Kidney epithelial cell (primary cell): ENCODE results near the gene CTTNBP2. TPM values are rescaled to one million over a fixed set of nuclear protein-coding genes. Genes with fewer than 3 reads are reported as not detected.

Experiments used
- DNase-seq: peaks from one replicate; pipeline ENCODE4 v3.0.0-alpha.2; 2010; ENCODE audit warnings: low read depth
- H3K27me3 ChIP-seq: 2 replicates; pipeline ENCODE4 v1.6.0; 2011; ENCODE audit warnings: low read length; ENCODE audit not compliant: control insufficient read depth, insufficient read depth
- H3K36me3 ChIP-seq: 2 replicates; pipeline ENCODE4 v1.5.1; 2011; ENCODE audit warnings: low read length; ENCODE audit not compliant: control insufficient read depth, insufficient read depth
- H3K4me3 ChIP-seq: 2 replicates; pipeline ENCODE4 v1.5.1; 2011; ENCODE audit warnings: low read depth, mild to moderate bottlenecking, control low read depth, low read length
- total RNA-seq: library from RNA; depleted of rRNA; stranded (reverse); fragments of >200 nt; gene quantifications from 2 replicates; pipeline ENCODE4 v1.2.3, GENCODE V29; 2015
- TF ChIP-seq, protein P1 (sequence below): IDR thresholded peaks from 2 replicates; pipeline ENCODE4 v1.5.1; 2011; ENCODE audit warnings: mild to moderate bottlenecking, moderate library complexity, low read length, control low read depth, inconsistent platforms; ENCODE audit not compliant: insufficient read depth, poor library complexity, severe bottlenecking

The CTTNBP2 gene
- total RNA-seq, 1 donor from 2014 or later: 5.3 TPM

GRCh38 chr7:117730390-117730789 is 142.9 kb downstream of the CTTNBP2 start:
- Histone ChIP-seq H3K27me3 (no peaks in the 10 kb centered on the region), H3K4me3 (no peak overlapping the region), H3K36me3 (no peaks in the 10 kb centered on the region)
- TF ChIP-seq, protein P1, sequence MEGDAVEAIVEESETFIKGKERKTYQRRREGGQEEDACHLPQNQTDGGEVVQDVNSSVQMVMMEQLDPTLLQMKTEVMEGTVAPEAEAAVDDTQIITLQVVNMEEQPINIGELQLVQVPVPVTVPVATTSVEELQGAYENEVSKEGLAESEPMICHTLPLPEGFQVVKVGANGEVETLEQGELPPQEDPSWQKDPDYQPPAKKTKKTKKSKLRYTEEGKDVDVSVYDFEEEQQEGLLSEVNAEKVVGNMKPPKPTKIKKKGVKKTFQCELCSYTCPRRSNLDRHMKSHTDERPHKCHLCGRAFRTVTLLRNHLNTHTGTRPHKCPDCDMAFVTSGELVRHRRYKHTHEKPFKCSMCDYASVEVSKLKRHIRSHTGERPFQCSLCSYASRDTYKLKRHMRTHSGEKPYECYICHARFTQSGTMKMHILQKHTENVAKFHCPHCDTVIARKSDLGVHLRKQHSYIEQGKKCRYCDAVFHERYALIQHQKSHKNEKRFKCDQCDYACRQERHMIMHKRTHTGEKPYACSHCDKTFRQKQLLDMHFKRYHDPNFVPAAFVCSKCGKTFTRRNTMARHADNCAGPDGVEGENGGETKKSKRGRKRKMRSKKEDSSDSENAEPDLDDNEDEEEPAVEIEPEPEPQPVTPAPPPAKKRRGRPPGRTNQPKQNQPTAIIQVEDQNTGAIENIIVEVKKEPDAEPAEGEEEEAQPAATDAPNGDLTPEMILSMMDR: no peak
- no peak for DNase-seq

DNA sequence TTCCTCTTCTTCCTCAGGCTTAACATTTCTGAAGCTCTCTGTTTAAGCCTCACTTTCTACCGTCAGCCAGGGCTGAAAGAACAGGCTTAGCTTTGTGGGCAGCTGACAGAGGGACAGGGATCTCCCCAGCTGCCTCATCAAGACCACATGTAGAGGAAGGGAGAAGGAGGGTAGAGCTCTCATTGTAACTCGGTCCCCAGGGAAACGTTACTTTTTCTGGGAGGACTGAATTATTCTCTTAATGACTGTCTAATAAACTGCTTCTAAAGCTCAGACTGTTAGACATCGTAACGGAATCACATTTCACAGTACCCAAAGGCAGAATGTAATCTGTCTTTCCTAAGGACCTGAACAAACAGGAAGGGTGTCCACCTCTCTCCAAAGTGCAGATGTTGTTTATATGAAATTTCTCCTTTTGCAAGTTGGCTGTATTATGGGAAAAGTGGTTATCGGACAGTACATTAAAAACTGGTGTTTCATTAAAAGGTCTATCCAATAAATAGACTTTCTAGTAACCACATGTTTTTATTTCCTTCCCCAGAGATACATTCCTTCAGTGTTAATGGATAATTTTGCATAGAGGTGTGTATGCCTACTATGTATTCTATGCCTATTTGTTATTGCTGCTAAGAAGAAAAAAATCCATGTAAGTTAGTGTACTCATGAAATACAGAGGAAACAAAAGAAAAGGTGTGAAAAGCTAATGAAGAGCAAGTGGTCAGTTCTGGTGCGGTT is 144.2 kb downstream of the CTTNBP2 start:
- TF ChIP-seq, protein P1: no peak
- Histone ChIP-seq H3K36me3 (no peaks in the 10 kb centered on the region), H3K27me3 (no peaks in the 10 kb centered on the region), H3K4me3 (no peak overlapping the region)
- DNase-seq: no peak

DNA sequence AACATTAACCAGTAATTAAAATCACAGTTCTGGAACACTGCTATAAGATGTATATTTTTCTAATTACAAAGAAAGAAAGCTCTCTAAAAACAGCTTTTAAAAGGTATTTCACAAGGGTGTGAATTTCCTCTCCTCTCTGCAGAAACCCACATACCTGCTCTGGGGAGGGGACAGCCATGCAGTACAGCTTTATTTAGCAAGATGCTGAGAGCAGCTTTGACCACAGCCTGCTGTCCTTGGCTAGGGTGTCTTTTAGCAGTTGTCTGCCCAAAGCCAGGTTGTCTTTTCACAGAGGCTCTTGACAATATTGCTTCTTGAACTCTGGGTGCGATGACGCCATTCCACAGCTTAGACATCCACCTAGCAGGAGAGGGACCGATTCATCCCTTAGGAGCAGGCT is 148.3 kb downstream of the CTTNBP2 start:
- TF ChIP-seq, protein P1: no peak
- H3K27me3 ChIP-seq: no peaks in the 10 kb centered on the region
- no peak overlapping the region for H3K4me3 ChIP-seq

DNA sequence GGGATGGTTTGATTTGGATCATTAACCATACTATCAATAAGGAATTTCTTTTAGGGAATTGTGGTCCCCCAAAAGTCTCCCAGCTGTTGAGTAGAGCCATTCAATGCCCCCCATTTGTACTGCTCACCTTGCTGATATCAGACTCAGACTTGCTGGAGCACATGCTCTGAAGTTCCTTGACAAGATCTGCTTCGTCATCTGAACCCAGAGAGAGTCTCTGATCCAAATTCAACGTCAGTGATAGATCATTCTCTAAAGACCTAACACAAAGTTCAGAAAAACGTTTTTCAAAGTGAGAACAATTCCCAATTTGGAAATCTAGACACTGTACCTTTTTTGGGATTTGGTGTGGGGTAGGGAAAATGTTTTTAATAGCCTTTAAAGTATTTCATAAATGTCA is 153.9 kb downstream of the CTTNBP2 start:
- TF ChIP-seq, protein P1: no peak
- DNase-seq: no peak
- no peaks in the 10 kb centered on the region for H3K27me3 ChIP-seq
- no peak overlapping the region for H3K4me3 ChIP-seq
- H3K36me3 ChIP-seq: peaks cover 2% of the 10 kb centered on the region

More for the DNA sequence above, 148.3 kb downstream of the CTTNBP2 start:
- H3K36me3 ChIP-seq: no peaks in the 10 kb centered on the region
- no peak for DNase-seq

DNA sequence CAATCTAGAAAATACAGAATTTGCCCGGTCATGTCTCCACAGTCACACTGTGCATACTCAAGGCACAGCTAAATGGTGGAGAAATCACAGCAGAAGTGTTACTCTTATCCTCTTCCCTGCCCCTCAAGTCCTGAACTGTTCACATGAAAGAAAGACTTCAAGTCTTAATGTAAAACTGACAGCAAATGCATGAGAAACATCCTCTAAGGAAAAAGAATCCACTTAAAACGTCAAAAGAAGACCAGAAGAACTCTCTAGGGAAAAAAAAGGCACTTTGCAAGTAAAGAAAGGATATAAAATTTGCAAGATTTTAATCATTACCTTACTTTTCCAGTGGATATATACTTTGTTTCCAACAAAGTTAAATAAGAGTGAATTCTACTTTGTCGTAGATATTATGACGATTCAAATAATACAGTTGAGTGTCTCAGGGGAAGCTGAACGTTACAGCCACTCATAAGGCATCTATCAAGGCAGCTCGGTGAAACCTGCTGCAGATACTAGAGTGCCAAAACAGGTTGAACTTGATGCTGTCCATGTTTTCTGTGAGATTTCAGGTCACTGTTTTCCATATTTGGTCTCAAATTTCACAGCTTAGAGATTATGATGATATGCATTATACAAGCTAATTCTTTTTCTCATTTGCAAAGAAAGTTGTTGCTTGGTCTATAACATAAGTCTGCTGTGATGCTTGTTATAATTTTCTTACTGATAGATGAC is 155.0 kb downstream of the CTTNBP2 start:
- no peak for DNase-seq
- Histone ChIP-seq H3K27me3 (no peaks in the 10 kb centered on the region), H3K4me3 (no peak overlapping the region), H3K36me3 (peaks cover 2% of the 10 kb centered on the region)
- TF ChIP-seq, protein P1: no peak
